IPS-NIHi7 (cell line): ENCODE data around the gene RHEX.

Source experiments
- DNase-seq: peaks from one replicate; pipeline ENCODE4 v3.0.0; 2012; ENCODE audit warnings: mixed read lengths; ENCODE audit errors: extremely low spot score

RHEX gene

GRCh38 chr1:206089341-206089740 is 36.4 kb downstream of the RHEX start:
- no peak for DNase-seq

- no peak for DNase-seq
These were observed 41.1 kb downstream of the RHEX start for GRCh38 chr1:206094024-206094423.

- no peak for DNase-seq
These were observed 44.4 kb downstream of the RHEX start for GRCh38 chr1:206097381-206097780.

- DNase-seq, result no peak
These were observed 45.4 kb downstream of the RHEX start for GRCh38 chr1:206098242-206098919.

- DNase-seq, result no peak
These were observed 47.3 kb downstream of the RHEX start for GRCh38 chr1:206100226-206100815.

GRCh38 chr1:206101351-206102045 is 48.5 kb downstream of the RHEX start:
- no peak for DNase-seq

- no peak for DNase-seq
These were observed 49.4 kb downstream of the RHEX start for GRCh38 chr1:206102292-206102936.

- DNase-seq, result no peak
These were observed 51.0 kb downstream of the RHEX start for GRCh38 chr1:206103979-206104378.

- DNase-seq, result no peak
These were observed 52.6 kb downstream of the RHEX start for GRCh38 chr1:206105464-206105995.

- peak; percentile 90 for DNase-seq
These were observed 53.6 kb downstream of the RHEX start for GRCh38 chr1:206106328-206107167.

GRCh38 chr1:206107168-206107544 is 54.2 kb downstream of the RHEX start:
- no peak for DNase-seq

- DNase-seq, result no peak
These were observed 55.7 kb downstream of the RHEX start for GRCh38 chr1:206108635-206109034.

GRCh38 chr1:206109718-206110117 is 56.7 kb downstream of the RHEX start:
- no peak for DNase-seq

- no peak for DNase-seq
These were observed 57.2 kb downstream of the RHEX start for GRCh38 chr1:206110161-206110560.

- no peak for DNase-seq
These were observed 57.8 kb downstream of the RHEX start for GRCh38 chr1:206110820-206111219.

- no peak for DNase-seq
These were observed 58.4 kb downstream of the RHEX start for GRCh38 chr1:206111271-206111927.

- DNase-seq, result no peak
These were observed 59.8 kb downstream of the RHEX start for GRCh38 chr1:206112600-206113301.

GRCh38 chr1:206114692-206115640 is 62.0 kb downstream of the RHEX start:
- no peak for DNase-seq

GRCh38 chr1:206115791-206116190 is 62.8 kb downstream of the RHEX start:
- no peak for DNase-seq
